Large intestine (tissue), 3 donors: ENCODE results near the gene RPL31. TPM values are rescaled to one million over a fixed set of nuclear protein-coding genes. Genes with fewer than 3 reads are reported as not detected.
"Not testable (repeated sequence)": the region's sequence is repeated elsewhere in the genome, so short reads cannot be mapped to it uniquely, and the experiment has no call there.

Experiments used
- DNase-seq, 2 donors: peaks; one replicate each; pipeline versions ENCODE4 v3.0.0 to v3.0.0-alpha.2; 2013
- H3K27ac ChIP-seq: one replicate; pipeline ENCODE4 v1.5.1; 2013; ENCODE audit warnings: low read length
- H3K27me3 ChIP-seq: 2 replicates; pipeline ENCODE4 v1.6.1; 2013; ENCODE audit warnings: low read length; ENCODE audit not compliant: control insufficient read depth, insufficient read depth
- H3K36me3 ChIP-seq: 2 replicates; pipeline ENCODE4 v1.6.1; 2013; ENCODE audit warnings: low read length; ENCODE audit not compliant: control insufficient read depth, insufficient read depth
- H3K4me1 ChIP-seq: one replicate; pipeline ENCODE4 v1.6.1; 2013; ENCODE audit warnings: low read length; ENCODE audit not compliant: control insufficient read depth, insufficient read depth
- H3K4me3 ChIP-seq: one replicate; pipeline ENCODE4 v1.5.1; 2013; ENCODE audit warnings: low read length
- H3K9me3 ChIP-seq: one replicate; pipeline ENCODE4 v1.6.1; 2013; ENCODE audit warnings: mild to moderate bottlenecking, low read depth, low read length, moderate library complexity; ENCODE audit not compliant: control insufficient read depth
- WGBS: methylation state at CpG from one replicate; pipeline ENCODE4 v1.1.5; 2013; ENCODE audit warnings: low lambda C conversion rate; ENCODE audit not compliant: insufficient coverage; 5-methylcytosine and 5-hydroxymethylcytosine counted together
- polyA plus RNA-seq: library from polyadenylated mRNA; unstranded; fragments of 120-200 nt; gene quantifications from one replicate; pipeline ENCODE4 v1.2.1, GENCODE V29; 2013

The RPL31 gene
- polyA plus RNA-seq, 1 donor, result 4,666 TPM

DNA sequence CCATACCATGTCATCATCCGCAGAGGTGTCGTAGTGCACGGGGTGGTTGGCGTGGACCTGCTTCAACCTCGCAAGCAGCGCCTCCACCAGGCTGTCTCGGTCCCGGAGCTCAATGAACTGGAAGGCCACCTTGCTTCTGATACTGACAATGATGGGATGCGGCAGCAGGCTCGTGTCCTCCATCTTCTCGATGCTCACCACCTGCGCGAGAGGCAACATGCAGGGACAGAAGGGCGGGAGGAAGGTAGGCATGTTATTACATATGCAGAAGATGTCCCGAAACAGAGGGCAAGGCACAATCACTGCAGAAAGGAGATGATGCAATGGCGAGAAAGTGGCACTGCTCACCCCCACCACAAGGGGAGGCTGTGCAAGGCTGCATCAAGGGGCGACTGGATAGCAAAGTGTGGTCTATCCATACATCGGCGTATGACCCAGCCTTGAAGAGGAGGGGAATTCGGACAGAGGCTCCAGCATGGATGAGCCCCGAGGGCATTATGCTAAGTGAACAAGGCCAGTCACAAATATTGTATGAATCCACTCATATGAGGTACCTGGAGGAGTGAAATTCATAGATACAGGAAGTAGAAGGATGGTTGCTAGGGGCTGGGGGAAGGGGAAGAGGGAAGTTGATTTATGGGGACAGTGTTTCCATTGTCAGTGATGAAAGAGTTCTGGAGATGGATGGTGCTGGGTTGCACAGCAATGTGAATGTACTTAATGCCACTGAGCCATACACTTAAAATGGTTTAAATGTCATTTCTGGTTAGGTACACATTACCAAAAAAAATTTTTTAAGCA, 36.6 kb downstream of the RPL31 start:
- 100% methylated on average over 1 of the region's 21 CpGs for WGBS
- Histone ChIP-seq H3K4me3 (no peak overlapping the region), H3K36me3 (peaks cover 30% of the 10 kb centered on the region), H3K27me3 (no peaks in the 10 kb centered on the region), H3K4me1 (no peaks in the 10 kb centered on the region), H3K27ac (no peak overlapping the region), H3K9me3 (no peaks in the 10 kb centered on the region)
- no peak for DNase-seq

DNA sequence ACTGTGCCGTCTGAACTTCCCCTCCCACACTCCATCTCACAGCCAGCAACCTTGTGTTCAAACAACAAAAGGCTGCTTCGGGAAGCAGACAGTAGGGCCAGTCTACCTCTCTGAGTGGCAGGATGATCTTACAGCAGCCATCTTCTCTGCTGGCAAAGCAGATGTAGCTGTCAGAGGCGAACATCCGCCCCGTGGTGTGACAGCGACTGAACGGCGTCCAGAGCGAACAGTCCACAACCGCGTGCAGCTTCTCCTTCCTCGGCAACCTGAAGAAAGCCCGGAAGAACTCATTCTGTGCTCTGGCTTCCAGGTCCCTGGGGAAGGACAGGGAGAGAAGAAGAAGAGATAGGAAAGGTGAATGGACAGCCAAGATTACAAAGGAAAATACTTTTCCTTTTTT, 38.0 kb downstream of the RPL31 start:
- no peak for DNase-seq
- no CpG with 5 or more reads among the region's 13 CpGs for WGBS
- no peaks in the 10 kb centered on the region for H3K9me3 ChIP-seq
- H3K27me3 ChIP-seq, result no peaks in the 10 kb centered on the region
- H3K36me3 ChIP-seq, result peaks cover 25% of the 10 kb centered on the region
- no peaks in the 10 kb centered on the region for H3K4me1 ChIP-seq
- H3K27ac ChIP-seq, result no peak overlapping the region
- H3K4me3 ChIP-seq, result no peak overlapping the region

DNA sequence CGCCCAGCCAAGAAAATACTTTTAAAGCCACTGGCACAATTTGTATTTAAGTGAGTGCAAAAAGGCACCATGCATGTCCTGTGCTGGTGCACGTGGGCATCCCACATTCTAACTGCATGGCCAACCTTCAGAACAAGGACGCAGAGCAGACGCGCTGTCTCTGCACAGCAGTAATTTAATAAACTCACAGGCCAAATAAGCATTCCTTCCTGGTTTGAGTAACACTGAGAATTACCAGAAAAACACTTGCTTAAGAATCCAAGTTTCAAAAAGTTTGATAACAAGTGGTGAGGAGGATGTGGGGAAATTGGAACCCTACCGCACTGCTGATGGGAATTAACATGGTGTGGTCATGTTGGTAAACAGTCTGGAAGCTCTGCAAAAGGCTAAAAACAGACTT, 38.7 kb downstream of the RPL31 start:
- Histone ChIP-seq H3K36me3 (peaks cover 18% of the 10 kb centered on the region), H3K27me3 (no peaks in the 10 kb centered on the region), H3K27ac (no peak overlapping the region), H3K9me3 (no peaks in the 10 kb centered on the region), H3K4me3 (no peak overlapping the region), H3K4me1 (no peaks in the 10 kb centered on the region)
- no peak for DNase-seq
- 100% methylated on average over 1 of the region's 6 CpGs for WGBS

DNA sequence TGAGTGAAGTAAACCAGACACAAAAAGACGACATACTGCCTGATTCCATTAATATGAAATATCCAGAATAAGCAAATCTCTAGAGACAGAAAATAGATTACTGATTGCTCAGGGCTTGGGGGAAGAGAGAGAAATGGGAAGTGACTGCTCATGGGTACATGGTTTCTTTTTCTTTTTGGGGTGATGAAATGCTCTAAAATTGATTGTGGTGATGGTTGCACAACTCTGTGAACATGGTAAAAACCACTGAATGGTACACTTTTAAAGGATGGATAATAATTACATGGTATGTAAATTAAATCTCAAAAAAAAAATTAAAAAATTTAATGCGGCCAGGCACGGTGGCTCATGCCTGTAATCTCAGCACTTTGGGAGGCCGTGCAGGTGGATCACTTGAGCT, 39.3 kb downstream of the RPL31 start:
- Histone ChIP-seq H3K4me3 (no peak overlapping the region), H3K27ac (no peak overlapping the region), H3K9me3 (no peaks in the 10 kb centered on the region), H3K36me3 (peaks cover 15% of the 10 kb centered on the region), H3K27me3 (no peaks in the 10 kb centered on the region), H3K4me1 (no peaks in the 10 kb centered on the region)
- no peak for DNase-seq
- WGBS, result 78% methylated on average over 1 of the region's 4 CpGs

DNA sequence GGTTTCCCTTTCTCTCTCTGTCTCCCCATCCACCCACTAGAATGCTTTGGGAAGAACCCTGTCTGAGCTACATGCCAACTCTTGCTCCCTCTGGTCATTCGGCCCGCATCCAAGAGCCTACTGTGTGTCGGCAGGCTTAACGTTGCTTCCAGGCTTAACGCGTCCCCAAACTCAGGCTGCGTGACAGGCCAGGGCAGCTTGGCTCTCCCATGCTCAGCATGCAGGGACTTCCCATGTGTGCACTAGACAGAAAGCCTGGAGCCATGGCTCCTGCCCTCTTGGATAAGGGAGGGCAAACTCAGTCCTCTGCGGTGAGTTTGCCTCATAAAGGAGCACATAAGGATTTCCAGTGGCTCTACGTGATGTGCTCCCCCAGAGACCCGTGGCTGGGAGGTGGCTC, 43.2 kb downstream of the RPL31 start:
- no peak overlapping the region for H3K27ac ChIP-seq
- peaks cover 3% of the 10 kb centered on the region for H3K36me3 ChIP-seq
- no peaks in the 10 kb centered on the region for H3K9me3 ChIP-seq
- no CpG with 5 or more reads among the region's 10 CpGs for WGBS
- no peak for DNase-seq
- no peak overlapping the region for H3K4me3 ChIP-seq
- H3K27me3 ChIP-seq, result no peaks in the 10 kb centered on the region
- H3K4me1 ChIP-seq, result no peaks in the 10 kb centered on the region

DNA sequence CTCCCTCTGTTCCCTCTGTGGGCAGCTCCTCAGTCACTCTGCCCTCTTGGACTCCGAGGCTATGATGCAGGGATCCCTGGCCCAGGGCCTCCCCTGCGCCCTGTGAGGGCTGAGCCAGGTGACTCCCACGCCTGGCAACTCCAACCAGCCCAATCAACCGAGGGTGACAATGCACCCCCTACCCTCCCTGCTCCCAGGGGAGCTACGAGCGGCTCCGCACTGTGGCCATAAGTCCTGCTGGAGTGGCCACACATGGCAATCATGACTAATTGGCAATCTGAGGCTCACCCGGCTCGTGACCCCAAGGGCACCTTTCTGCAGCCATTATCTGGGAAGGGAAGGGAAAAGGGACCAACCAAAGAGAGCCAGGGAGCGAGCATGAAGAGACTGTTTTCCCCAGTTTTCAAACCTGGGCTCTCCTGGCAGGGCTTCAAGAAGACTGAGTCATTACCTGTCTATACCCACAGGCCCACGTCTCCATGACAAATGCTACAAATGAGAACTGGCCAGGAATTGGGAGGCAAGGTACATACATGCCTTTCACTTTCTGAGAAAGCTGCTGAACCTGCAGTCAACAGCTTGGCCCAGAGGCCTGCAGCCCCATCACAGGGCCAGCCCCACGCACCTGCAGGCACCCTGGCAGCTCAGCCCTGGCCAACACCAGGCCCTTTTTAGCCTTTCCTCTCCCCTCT, 45.1 kb downstream of the RPL31 start:
- no peaks in the 10 kb centered on the region for H3K4me1 ChIP-seq
- peaks cover 3% of the 10 kb centered on the region for H3K36me3 ChIP-seq
- H3K9me3 ChIP-seq, result no peaks in the 10 kb centered on the region
- no peak for DNase-seq
- H3K27me3 ChIP-seq, result no peaks in the 10 kb centered on the region
- H3K27ac ChIP-seq, result no peak overlapping the region
- no CpG with 5 or more reads among the region's 12 CpGs for WGBS
- H3K4me3 ChIP-seq, result no peak overlapping the region

DNA sequence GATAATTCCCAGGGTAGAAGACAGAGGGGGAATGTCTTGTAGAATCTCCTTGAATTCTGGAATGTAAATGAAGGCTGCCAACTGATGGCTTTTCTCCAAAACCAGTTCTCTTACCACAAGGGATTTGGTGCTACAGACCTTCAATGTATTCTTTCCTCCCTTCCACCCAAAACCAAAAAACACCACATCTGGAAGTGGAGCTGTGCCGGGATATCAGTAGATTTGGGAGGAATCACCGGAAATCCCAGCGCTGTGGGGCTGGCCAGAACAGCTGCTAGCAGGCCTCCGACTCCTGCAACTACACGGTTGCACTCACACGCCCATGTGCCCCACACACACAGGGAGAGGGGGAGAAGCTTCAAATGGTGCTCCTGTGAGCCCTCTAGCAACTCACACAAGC, 45.7 kb downstream of the RPL31 start:
- DNase-seq, result no peak
- no CpG with 5 or more reads among the region's 6 CpGs for WGBS
- Histone ChIP-seq H3K4me3 (no peak overlapping the region), H3K4me1 (no peaks in the 10 kb centered on the region), H3K9me3 (no peaks in the 10 kb centered on the region), H3K27ac (no peak overlapping the region), H3K27me3 (no peaks in the 10 kb centered on the region), H3K36me3 (peaks cover 3% of the 10 kb centered on the region)

DNA sequence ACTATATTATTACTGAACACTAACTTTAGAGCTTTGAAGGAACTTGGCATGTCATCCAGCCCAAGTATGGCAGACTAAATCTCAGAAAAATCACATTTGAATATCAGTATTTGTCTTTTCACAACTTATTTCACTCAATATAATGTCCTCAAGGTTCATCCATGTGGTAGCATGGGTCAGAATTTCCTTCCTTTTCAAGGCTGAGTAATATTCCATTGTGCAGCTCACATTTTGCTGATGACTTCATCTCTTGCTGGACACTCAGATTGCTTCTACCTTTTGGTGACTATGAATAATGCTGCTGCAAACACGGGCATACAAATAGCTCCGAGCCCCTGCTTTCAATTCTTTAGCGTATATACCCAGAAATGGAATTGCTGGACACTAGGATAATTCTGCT, 46.7 kb downstream of the RPL31 start:
- Histone ChIP-seq H3K27ac (no peak overlapping the region), H3K36me3 (peaks cover 3% of the 10 kb centered on the region), H3K27me3 (no peaks in the 10 kb centered on the region), H3K4me1 (no peaks in the 10 kb centered on the region), H3K4me3 (no peak overlapping the region), H3K9me3 (no peaks in the 10 kb centered on the region)
- WGBS, result no CpG with 5 or more reads among the region's 3 CpGs
- DNase-seq, result no peak

DNA sequence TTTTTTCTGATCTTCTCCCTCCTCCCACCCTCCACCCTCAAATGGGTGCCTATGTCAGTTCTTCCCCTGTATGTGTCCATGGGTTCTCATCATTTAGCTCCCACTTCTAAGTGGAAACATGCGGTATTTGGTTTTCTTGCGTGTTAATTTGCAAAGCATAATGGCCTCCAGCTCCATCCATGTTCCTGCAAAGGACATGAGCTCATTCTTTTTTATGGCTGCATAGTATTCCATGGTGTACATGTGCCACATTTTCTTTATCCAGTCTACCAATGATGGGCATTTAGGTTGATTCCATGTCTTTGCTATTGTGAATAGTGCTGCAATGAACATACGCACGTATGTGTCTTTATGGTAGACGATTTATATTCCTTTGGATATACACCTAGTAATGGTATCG, 48.8 kb downstream of the RPL31 start:
- H3K9me3 ChIP-seq, H3K36me3 ChIP-seq, H3K4me3 ChIP-seq, H3K4me1 ChIP-seq, DNase-seq, H3K27ac ChIP-seq, H3K27me3 ChIP-seq: not testable (repeated sequence)
- 100% methylated on average over 1 of the region's 6 CpGs for WGBS

DNA sequence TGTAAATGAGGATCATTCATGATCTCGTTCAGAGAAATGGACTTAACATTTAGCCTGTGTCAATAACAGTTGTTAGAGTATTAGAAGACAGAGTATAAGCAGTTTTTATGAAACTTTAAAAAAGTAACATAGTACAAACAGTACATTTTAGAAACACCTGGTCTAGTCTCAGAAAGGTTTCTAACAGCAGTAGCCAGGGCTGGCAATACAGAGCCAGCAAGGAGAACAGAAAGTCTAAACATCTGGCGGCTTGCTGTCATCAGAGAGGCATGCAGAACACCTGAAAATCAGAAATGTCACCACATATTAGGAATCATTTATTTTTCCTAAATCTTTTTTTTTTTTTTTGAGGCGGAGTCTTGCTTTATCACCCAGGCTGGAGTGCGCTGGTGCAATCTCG, 50.1 kb downstream of the RPL31 start:
- Histone ChIP-seq H3K36me3 (peaks cover 10% of the 10 kb centered on the region), H3K27ac (no peak overlapping the region)

DNA sequence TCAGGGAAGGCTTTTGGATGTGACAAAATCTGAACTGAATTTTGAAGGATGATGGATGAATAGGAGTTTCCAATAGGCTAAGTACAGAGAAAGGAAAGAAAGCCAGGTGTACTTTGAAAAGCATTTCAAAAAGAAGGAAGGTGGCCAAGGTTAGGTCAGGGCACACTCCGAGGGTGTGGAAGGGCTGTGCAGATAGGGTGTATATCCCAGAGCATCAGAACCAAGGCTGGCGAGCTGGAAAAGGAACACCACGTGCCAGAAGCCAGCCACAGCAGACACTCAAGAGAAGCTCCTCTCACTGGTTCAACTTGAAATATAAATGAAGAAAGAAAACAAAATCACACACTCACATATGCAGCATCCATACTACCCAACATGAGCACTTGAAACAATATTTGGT, 51.0 kb downstream of the RPL31 start:
- no peak for DNase-seq
- H3K36me3 ChIP-seq, result peaks cover 10% of the 10 kb centered on the region
- WGBS, result no CpG with 5 or more reads among the region's 3 CpGs

More for the DNA sequence above, 50.1 kb downstream of the RPL31 start:
- WGBS, result no CpG with 5 or more reads among the region's 5 CpGs
- Histone ChIP-seq H3K4me1 (no peaks in the 10 kb centered on the region), H3K4me3 (no peak overlapping the region), H3K9me3 (no peaks in the 10 kb centered on the region), H3K27me3 (no peaks in the 10 kb centered on the region)
- DNase-seq, result no peak

More for the DNA sequence above, 51.0 kb downstream of the RPL31 start:
- Histone ChIP-seq H3K4me1 (no peaks in the 10 kb centered on the region), H3K9me3 (no peaks in the 10 kb centered on the region), H3K4me3 (no peak overlapping the region), H3K27ac (no peak overlapping the region), H3K27me3 (no peaks in the 10 kb centered on the region)
